GM06990 (cell line): ENCODE data around the gene LAT.

Experiments used
- DNase-seq: peaks from one replicate; pipeline ENCODE4 v3.0.0-alpha.2; 2011; ENCODE audit not compliant: insufficient read length; ENCODE audit errors: extremely low read depth
- H3K27me3 ChIP-seq: replicated peaks from 2 replicates; pipeline ENCODE4 v1.6.0; 2011; ENCODE audit warnings: low read length; ENCODE audit not compliant: control insufficient read depth, insufficient read depth
- H3K36me3 ChIP-seq: 2 replicates; pipeline ENCODE4 v1.5.1; 2011; ENCODE audit warnings: low read length; ENCODE audit not compliant: control insufficient read depth, insufficient read depth
- H3K4me3 ChIP-seq: replicated peaks from 2 replicates; pipeline ENCODE4 v1.5.1; 2011; ENCODE audit warnings: low read depth, mild to moderate bottlenecking, control low read depth, low read length
- TF ChIP-seq, protein P1 (sequence below): IDR thresholded peaks from 2 replicates; pipeline ENCODE4 v1.5.1; 2011; ENCODE audit warnings: low read length, control low read depth, mild to moderate bottlenecking, inconsistent platforms; ENCODE audit not compliant: insufficient read depth, poor library complexity, severe bottlenecking

LAT gene, protein sequence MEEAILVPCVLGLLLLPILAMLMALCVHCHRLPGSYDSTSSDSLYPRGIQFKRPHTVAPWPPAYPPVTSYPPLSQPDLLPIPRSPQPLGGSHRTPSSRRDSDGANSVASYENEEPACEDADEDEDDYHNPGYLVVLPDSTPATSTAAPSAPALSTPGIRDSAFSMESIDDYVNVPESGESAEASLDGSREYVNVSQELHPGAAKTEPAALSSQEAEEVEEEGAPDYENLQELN

DNA sequence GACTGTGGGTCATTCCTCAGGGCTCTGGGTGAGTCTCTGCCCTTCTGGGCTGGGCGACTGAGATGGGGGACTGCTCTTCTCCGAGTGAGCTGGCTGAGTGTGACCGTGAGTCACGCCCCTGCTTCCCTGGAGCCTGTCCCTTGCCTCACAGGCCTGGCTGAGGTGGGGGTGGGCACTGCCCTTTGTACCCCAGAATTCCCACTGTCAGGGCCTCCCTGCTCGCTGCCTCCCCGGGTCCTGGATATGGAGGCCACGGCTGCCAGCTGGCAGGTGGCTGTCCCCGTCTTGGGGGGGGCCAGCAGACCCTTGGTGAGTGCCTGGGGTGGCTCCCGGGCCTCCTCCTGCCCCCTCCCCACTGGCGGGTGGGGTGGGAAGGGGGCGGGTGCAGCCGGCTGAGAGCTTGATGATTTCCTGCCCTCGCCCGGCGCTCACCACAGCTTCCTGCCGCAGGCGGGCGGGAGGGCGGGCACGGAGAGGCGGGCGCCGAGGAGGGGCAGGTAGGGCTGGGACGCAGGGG, at the start of gene LAT:
TSS of gene LAT (plus strand) at position 434 of the 517 bp plus-strand sequence. CDS start 366 bp downstream, outside the sequence.
- TF ChIP-seq, protein P1, sequence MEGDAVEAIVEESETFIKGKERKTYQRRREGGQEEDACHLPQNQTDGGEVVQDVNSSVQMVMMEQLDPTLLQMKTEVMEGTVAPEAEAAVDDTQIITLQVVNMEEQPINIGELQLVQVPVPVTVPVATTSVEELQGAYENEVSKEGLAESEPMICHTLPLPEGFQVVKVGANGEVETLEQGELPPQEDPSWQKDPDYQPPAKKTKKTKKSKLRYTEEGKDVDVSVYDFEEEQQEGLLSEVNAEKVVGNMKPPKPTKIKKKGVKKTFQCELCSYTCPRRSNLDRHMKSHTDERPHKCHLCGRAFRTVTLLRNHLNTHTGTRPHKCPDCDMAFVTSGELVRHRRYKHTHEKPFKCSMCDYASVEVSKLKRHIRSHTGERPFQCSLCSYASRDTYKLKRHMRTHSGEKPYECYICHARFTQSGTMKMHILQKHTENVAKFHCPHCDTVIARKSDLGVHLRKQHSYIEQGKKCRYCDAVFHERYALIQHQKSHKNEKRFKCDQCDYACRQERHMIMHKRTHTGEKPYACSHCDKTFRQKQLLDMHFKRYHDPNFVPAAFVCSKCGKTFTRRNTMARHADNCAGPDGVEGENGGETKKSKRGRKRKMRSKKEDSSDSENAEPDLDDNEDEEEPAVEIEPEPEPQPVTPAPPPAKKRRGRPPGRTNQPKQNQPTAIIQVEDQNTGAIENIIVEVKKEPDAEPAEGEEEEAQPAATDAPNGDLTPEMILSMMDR, result no peak

DNA sequence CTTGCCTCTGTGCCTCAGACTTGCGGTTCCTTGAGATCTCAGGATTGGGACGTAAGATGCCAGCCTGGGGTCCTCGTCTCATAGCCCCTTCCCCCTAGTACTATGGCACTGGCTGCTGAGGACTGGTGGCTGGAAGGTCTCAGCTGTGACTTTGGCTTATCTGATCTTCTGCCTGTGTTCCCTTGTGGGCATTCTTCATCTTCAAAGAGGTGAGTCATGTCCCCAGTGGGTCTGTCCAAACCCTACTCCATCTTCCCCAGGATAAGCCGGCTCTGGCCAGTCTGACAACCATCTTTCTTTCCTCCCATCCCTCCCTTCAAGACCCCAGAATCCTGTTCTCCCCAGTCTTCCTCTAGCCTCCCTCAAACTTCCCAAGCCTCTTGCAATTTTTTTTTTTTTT, 49.5 kb upstream of the LAT start:
- Histone ChIP-seq H3K27me3 (no peaks in the 10 kb centered on the region), H3K4me3 (no peak overlapping the region)
- TF ChIP-seq, protein P1, result no peak

More for the DNA sequence above, at the start of gene LAT:
- Histone ChIP-seq H3K4me3 (peak within 1 kb of the TSS; percentile 49), H3K36me3 (peaks cover 18% of the 10 kb centered on the region), H3K27me3 (no peaks in the 10 kb centered on the region)
- DNase-seq, result no peak

DNA sequence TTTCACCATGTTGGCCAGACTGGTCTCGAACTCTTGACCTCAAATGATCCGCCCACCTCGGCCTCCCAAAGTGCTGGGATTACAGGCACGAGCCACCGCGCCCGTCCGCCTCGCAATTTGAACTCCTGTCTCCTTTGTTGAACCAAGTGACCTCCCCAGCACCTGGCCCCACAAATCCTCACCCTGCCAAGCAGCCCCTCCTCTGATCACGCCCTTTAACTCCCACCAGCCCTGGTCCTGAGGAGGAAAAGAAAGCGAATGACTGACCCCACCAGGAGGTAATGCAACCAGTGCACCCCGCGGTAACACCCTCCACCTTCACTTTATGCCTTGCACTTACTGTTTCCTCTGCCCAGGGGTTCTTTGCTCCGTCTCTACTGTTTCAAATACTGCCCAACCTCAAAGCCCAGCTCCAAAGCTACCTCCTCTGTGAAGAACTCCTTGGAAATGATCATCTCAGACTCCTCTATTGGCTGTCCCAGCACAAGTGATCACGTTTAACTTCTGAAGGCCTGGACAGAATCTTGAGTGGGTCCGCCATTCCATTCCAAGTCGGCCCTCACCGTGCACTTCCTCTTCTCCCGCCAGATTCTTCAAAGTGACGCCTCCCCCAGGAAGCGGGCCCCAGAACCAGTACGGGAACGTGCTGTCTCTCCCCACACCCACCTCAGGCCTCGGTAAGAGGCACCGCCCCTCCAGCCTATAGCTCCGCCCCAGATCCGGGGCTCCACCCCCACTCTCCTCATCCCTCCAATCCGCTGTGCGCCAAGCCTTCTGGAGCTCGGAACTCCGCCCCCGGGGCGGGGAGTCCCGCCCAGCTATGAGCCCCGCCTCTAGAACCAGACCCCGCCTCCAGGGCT, 48.7 kb upstream of the LAT start:
- TF ChIP-seq, protein P1, result no peak
- H3K4me3 ChIP-seq, result no peak overlapping the region
- H3K36me3 ChIP-seq, result peaks cover 34% of the 10 kb centered on the region
- DNase-seq, result peak; percentile 84
- H3K27me3 ChIP-seq, result no peaks in the 10 kb centered on the region

More for the DNA sequence above, 49.5 kb upstream of the LAT start:
- DNase-seq, result no peak
- peaks cover 34% of the 10 kb centered on the region for H3K36me3 ChIP-seq

DNA sequence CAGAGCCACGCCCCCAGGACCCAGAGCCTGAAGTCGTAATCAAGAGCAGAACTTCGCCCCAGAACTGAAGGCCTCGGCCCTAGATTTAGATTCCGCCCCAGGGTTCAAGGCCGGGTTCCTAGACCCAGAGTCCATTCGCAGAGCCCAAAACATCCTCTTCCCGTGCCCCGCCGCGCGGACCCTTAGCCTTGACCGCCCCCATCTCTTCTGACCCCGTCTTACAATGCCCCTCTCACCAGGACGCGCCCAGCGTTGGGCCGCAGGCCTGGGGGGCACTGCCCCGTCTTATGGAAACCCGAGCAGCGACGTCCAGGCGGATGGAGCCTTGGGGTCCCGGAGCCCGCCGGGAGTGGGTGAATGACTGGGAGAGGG, 48.1 kb upstream of the LAT start:
- H3K4me3 ChIP-seq, result no peak overlapping the region

DNA sequence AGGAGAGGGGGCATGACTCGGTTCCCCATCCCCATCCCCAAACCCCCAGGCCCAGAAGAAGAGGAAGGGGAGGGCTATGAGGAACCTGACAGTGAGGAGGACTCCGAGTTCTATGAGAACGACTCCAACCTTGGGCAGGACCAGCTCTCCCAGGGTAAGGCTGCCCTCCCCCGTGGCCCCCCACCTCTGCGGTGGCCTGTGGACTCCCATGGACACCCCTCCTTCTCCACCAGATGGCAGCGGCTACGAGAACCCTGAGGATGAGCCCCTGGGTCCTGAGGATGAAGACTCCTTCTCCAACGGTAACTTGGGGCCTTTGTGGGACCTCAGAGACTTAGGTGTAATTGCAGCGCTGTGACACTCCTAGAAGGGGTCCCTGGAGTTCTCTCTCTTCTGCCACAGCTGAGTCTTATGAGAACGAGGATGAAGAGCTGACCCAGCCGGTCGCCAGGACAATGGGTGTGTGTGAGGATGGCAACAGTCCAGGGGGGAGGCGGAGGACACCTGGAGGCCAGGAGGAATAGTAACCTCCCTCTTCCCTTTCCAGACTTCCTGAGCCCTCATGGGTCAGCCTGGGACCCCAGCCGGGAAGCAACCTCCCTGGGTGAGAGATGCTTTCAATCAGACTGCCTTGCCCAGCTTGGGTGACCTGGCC, 47.5 kb upstream of the LAT start:
- H3K27me3 ChIP-seq, result no peaks in the 10 kb centered on the region
- peaks cover 34% of the 10 kb centered on the region for H3K36me3 ChIP-seq
- no peak overlapping the region for H3K4me3 ChIP-seq
- DNase-seq, result no peak
- TF ChIP-seq, protein P1, result no peak

More for the DNA sequence above, 48.1 kb upstream of the LAT start:
- Histone ChIP-seq H3K36me3 (peaks cover 34% of the 10 kb centered on the region), H3K27me3 (no peaks in the 10 kb centered on the region)
- TF ChIP-seq, protein P1, result no peak
- no peak for DNase-seq
